Stimulated activated memory B cell treated with anti-CD40 and anti-IgM and Interleukin-4, amounts not matched to agents 10 μg/mL and 1 μg/mL and 100 μg/mL, for 72 hours (primary cell): Measurements from ENCODE around the gene CDH4.
"Not testable (repeated sequence)": the region's sequence is repeated elsewhere in the genome, so short reads cannot be mapped to it uniquely, and the experiment has no call there.

Experiments used
- ATAC-seq: fragments of 150-1000 bp; cut with Tn5 transposase; 2 replicates; pipeline ENCODE4 v1.10.0; 2021
- H3K27ac Mint-ChIP-seq: one replicate; pipeline ENCODE4 v1.8.0; 2022; ENCODE audit warnings: mild to moderate bottlenecking, mixed read lengths
- H3K27me3 Mint-ChIP-seq: one replicate; pipeline ENCODE4 v1.8.0; 2022; ENCODE audit warnings: mixed read lengths
- H3K36me3 Mint-ChIP-seq: one replicate; pipeline ENCODE4 v1.8.0; 2022; ENCODE audit warnings: mixed read lengths
- H3K4me1 Mint-ChIP-seq: one replicate; pipeline ENCODE4 v1.8.0; 2022; ENCODE audit warnings: mixed read lengths
- H3K4me3 Mint-ChIP-seq: one replicate; pipeline ENCODE4 v1.8.0; 2022; ENCODE audit warnings: mild to moderate bottlenecking, moderate library complexity, mixed read lengths
- H3K9me3 Mint-ChIP-seq: one replicate; pipeline ENCODE4 v1.8.0; 2022; ENCODE audit warnings: mixed read lengths

CDH4 gene

DNA sequence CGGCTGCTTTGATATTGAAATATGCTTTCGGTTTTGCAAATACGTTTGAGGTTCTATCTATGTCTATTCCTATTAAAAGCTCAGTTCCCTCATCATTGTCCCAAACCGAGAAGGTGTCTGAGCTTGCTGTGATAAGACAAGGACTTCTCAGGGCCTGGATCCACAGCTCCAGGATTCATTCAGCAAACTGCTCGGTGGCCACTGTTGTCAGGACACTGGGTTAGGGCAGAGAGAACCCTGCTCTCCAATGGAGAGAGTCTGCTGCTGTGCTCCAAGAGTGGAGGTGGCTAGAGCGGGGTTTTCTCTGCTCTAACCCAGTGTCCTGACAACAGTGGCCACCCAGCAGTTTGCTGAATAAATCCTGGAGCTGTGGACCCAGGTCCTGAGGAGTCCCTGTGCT is 198.5 kb downstream of the CDH4 start:
- no peak for ATAC-seq
- Mint-ChIP-seq H3K36me3 (no peaks in the 10 kb centered on the region), H3K4me3 (no peak overlapping the region), H3K27me3 (no peaks in the 10 kb centered on the region), H3K27ac (no peak overlapping the region), H3K4me1 (no peaks in the 10 kb centered on the region), H3K9me3 (peaks cover under 1% of the 10 kb centered on the region)

DNA sequence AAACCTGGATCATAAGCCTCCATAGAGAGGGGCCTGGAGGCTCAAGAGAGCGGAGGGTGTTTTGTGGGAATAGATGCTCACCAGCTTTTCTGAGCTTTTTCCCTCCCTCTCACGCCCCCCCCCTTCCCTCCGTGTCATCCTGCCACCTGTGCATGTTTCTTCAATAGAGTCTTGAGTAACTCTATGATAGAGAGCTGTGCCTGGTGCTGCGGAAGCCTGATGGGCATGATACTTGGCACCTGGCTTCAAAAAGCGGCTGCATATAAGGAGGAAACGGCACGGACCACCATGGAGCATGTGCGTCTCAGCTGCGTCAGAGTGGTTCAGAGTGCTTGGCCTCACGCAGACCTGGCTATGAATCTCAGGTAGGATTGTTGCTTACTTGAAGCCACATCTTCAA is 198.9 kb downstream of the CDH4 start:
- Mint-ChIP-seq H3K36me3 (no peaks in the 10 kb centered on the region), H3K27me3 (no peaks in the 10 kb centered on the region), H3K4me3 (no peak overlapping the region), H3K27ac (no peak overlapping the region), H3K4me1 (no peaks in the 10 kb centered on the region), H3K9me3 (peaks cover 4% of the 10 kb centered on the region)
- ATAC-seq: no peak

DNA sequence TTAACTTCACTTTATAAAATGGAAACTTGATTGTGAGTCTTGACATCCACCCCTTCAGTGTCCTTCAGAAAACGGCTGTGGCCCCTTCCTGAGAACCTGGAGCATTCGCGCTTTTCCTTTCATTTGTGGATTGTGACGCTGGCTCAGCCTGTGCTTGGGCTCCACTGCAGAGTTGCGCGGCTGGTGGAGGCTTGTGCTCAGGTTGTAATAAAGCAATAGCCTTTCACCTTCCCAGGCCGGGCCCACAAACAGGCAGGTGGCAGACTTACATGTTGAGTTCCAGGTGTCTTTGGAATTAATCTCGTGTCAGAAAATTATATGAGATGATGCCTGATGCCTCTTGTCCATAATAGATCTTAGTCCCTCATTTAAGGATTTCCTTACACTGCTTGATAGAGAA is 199.9 kb downstream of the CDH4 start:
- Mint-ChIP-seq H3K4me1 (no peaks in the 10 kb centered on the region), H3K27ac (no peak overlapping the region), H3K36me3 (no peaks in the 10 kb centered on the region), H3K4me3 (no peak overlapping the region), H3K27me3 (no peaks in the 10 kb centered on the region), H3K9me3 (peaks cover 4% of the 10 kb centered on the region)
- ATAC-seq: no peak

DNA sequence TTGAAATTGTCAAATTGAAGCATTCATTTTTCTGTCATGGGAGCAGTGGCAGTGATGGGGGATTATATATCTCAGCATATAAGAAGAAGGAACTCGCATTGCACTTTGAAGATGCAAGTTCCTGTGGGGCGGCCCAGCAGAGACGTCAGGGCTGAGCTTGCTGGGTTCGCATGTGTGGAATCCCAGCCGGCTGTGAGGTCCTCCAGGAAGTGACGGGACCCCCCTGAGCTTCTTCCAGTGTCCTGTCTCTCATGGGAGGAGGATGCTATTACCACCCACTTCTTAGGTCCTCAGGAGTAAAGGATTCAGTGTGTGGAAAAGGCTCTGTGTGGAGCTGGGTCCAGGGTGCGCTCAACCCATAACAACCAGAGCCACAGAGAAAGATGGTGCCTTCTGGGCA is 201.2 kb downstream of the CDH4 start:
- H3K36me3 Mint-ChIP-seq: no peaks in the 10 kb centered on the region
- no peaks in the 10 kb centered on the region for H3K27me3 Mint-ChIP-seq
- H3K4me1 Mint-ChIP-seq: no peaks in the 10 kb centered on the region
- H3K27ac Mint-ChIP-seq: no peak overlapping the region
- H3K4me3 Mint-ChIP-seq: no peak overlapping the region
- H3K9me3 Mint-ChIP-seq: peaks cover 4% of the 10 kb centered on the region
- ATAC-seq: no peak

DNA sequence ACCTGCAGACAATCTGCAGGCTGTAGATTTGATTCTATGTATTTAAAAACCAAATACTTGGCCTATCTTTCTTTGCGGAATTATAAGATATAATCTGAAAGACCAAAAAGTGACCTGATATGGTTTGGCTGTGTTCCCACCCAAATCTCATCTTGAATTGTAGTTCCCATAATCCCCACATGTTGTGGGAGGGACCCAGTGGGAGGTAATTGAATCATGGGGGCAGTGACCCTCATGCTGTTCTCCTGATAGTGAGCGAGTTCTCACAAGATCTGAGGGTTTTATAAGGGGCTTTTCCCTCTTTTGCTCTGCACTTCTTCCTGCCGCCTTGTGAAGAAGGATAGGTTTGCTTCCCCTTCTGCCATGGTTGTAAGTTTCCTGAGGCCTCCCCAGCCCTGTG is 201.6 kb downstream of the CDH4 start:
- not testable (repeated sequence) for H3K36me3 Mint-ChIP-seq, ATAC-seq, H3K4me3 Mint-ChIP-seq, H3K27me3 Mint-ChIP-seq, H3K9me3 Mint-ChIP-seq, H3K27ac Mint-ChIP-seq, H3K4me1 Mint-ChIP-seq

DNA sequence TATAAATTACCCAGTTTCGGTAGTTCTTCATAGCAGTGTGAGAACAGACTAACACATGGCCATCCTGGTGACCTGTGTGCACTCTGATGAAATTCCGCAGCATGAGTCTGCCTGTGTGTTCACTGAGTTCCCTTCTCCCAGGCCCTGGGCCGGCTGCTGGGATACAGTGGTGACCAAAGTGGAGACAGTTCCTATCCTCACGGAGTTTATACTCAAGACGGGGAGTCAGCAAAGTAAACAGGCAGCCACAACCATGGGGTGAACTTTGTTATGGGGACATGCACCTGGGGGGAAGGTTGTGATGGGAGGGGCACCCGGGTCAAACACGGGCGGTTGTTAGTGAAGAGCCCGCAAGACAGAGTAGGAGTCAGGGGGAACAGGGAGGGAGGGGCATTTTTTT is 202.0 kb downstream of the CDH4 start:
- Mint-ChIP-seq H3K9me3 (peaks cover 4% of the 10 kb centered on the region), H3K27me3 (no peaks in the 10 kb centered on the region), H3K27ac (no peak overlapping the region), H3K4me3 (no peak overlapping the region), H3K4me1 (no peaks in the 10 kb centered on the region), H3K36me3 (no peaks in the 10 kb centered on the region)
- ATAC-seq: no peak

DNA sequence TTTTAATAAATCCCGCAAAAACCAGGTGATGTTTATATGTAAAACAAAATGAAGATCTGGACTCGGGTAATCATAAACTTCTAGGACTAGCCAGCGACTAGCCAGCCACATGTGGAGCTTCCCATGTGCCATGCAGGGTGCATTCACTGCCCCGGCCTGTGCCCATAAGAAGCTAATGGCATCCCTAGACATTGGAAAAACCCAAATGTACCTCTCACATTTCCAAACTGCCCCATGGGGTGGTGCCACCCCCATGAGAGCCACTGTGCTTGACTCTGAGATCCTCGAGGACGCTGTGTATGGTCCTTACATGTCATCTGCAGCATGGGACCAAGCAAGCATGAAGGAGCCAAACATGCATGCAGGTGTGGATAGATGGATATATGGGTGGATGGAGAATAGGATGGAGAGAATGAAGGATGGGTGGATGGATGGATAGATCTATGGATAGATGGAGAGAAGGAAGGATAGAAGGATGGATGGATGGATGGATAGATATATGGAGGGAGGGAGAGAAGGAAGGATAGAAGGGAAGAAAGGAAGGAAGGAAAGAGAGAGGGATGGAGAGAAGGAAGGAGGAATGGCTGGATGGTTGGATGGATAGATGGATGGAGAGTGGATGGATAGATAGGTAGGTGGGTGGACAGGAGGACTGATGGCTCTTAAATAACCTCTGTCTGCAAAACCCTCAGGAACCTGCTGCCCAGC is 203.6 kb downstream of the CDH4 start:
- peaks cover 4% of the 10 kb centered on the region for H3K9me3 Mint-ChIP-seq
- no peak for ATAC-seq
- no peaks in the 10 kb centered on the region for H3K4me1 Mint-ChIP-seq
- no peak overlapping the region for H3K27ac Mint-ChIP-seq
- no peaks in the 10 kb centered on the region for H3K27me3 Mint-ChIP-seq
- H3K36me3 Mint-ChIP-seq: no peaks in the 10 kb centered on the region
- H3K4me3 Mint-ChIP-seq: no peak overlapping the region

DNA sequence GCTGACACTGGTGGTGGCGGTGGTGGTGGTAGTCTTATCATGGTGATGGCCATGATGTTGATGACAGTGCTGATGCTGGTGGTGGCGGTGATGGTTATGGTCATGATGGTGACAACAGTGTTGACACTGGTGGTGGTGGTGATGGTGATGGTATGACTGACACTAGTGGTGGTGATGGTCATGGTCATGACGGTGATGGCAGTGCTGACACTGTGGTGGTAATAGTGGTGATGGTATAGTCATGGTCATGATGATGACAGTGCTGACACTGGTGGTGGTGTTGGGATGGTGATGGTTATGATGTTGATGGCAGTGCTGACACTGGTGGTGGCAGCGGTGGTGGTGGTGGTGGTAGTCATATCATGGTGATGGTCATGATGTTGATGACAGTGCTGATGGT is 205.7 kb downstream of the CDH4 start:
- Mint-ChIP-seq H3K9me3 (peaks cover 7% of the 10 kb centered on the region), H3K27ac (no peak overlapping the region), H3K4me3 (no peak overlapping the region), H3K36me3 (no peaks in the 10 kb centered on the region), H3K4me1 (no peaks in the 10 kb centered on the region), H3K27me3 (no peaks in the 10 kb centered on the region)
- no peak for ATAC-seq

DNA sequence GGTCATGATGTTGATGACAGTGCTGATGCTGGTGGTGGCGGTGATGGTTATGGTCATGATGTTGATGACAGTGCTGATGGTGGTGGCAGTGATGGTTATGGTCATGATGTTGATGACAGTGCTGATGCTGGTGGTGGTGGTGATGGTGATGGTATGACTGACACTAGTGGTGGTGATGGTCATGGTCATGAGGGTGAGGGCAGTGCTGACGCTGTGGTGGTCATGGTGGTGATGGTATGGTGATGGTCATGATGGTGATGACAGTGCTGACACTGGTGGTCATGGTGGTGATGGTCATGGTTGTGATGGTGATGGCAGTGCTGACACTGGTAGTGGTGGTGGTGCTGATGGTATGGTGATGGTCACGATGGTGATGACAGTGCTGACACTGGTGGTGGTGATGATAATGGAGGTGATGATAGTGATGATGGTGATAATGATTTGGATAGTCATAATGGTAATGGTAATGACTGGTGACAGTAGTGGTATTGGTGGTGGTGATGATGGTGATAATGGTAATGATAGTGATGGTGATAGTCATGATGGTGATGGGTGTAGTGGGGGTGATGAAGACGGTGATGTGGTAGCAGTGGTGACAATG is 206.2 kb downstream of the CDH4 start:
- no peaks in the 10 kb centered on the region for H3K4me1 Mint-ChIP-seq
- no peak for ATAC-seq
- H3K36me3 Mint-ChIP-seq: no peaks in the 10 kb centered on the region
- no peaks in the 10 kb centered on the region for H3K27me3 Mint-ChIP-seq
- no peak overlapping the region for H3K27ac Mint-ChIP-seq
- peaks cover 7% of the 10 kb centered on the region for H3K9me3 Mint-ChIP-seq
- H3K4me3 Mint-ChIP-seq: no peak overlapping the region

DNA sequence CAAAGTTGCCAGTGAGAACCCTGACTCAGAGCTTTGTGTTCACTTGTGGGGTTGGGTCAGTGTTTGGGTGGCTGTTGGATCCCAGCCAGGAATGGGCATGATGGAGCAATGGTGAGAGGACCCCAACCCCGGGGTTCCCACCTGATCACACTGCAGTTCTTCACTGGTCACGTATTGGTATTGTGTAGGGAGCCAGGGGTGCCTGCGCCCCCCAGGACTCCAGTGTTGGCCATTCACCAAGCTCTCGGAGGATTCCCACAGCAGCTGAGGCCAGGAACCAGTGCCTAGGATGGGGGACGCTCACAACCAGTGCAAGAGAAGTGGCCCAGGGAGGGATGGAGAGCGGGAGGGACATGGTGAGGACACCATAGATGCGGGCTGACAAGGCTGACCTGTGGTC is 207.2 kb downstream of the CDH4 start:
- no peaks in the 10 kb centered on the region for H3K4me1 Mint-ChIP-seq
- ATAC-seq: no peak
- H3K4me3 Mint-ChIP-seq: no peak overlapping the region
- no peak overlapping the region for H3K27ac Mint-ChIP-seq
- peaks cover 7% of the 10 kb centered on the region for H3K9me3 Mint-ChIP-seq
- H3K36me3 Mint-ChIP-seq: no peaks in the 10 kb centered on the region
- H3K27me3 Mint-ChIP-seq: no peaks in the 10 kb centered on the region

DNA sequence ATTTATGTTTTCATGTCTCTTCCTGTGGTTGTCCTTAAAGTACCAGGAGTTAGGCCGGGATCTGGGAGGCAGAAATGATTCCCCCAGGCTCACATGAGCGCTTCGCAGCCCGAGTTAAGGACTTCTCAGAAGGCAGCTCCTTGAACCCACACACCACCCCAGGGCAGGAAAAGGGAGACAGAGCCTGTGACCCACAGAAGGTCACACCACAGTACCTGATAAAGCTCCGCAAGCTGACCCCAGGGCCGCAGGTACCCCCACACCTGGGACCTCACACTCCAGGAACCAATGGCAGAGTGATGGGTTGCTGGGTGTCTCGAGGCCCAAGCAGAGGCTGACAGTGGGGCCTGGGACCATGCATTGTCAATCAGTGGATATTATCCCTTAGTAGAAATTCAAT is 207.6 kb downstream of the CDH4 start:
- Mint-ChIP-seq H3K4me1 (no peaks in the 10 kb centered on the region), H3K9me3 (peaks cover 7% of the 10 kb centered on the region), H3K27ac (no peak overlapping the region), H3K36me3 (no peaks in the 10 kb centered on the region), H3K4me3 (no peak overlapping the region), H3K27me3 (no peaks in the 10 kb centered on the region)
- no peak for ATAC-seq

DNA sequence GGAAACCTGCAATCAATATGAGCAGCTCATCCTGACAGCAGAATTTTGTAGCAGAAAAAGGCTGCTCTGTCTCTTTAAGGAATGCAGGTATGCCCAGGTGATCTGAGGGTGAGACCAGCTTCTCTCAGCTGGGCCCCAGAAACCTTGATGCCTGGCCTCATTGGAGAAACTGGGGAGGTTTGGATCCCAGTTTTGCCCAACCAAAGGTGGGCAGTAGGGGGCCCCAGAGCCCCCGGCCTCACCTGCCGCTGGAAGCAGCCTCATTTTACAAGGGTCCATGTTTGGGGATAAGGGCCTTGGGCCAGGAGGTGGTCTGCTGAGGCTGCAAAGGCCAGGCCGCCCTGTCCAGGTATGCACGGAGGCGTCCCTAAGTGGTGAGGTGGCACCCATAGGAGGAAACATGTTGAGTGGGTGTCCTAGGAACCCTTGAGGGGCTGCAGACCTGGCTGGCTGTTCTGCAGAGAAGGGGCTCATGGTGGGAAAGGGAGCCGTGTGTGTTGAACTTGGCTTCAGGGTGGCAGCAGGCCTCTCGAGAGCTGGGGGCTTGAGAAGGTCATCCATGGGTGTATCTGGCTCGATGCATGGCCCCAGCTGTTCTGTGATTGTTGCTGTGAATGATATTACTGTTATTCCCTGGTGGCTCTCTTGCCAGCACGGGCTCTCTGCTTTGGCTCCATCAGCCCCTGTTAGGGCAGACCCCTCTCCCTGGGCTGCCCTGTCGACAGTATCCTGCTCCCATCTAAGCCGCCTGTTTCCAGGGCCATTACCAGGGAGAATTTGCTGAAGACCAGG is 208.4 kb downstream of the CDH4 start:
- ATAC-seq: no peak
- Mint-ChIP-seq H3K9me3 (peaks cover 7% of the 10 kb centered on the region), H3K27ac (no peak overlapping the region), H3K27me3 (no peaks in the 10 kb centered on the region), H3K4me3 (no peak overlapping the region), H3K36me3 (no peaks in the 10 kb centered on the region), H3K4me1 (no peaks in the 10 kb centered on the region)

DNA sequence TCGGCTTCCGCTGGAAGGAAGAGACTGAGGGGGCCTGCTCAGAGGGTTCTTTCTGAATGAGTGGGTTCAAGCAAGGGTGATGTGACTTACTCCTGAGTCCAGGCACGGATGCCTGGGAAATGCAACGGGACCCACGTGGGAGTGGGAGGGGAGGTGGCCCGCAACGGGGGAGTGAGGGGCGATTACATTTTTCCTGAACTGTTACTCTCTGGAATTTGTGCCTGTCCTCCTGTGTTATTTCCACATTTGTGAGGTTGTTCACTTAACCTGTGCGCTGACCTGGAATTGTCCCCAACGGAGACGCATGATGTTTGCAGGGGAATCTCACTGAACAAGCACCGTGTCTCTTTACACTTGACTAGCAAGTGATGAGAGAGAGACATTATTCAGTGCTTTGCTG is 209.4 kb downstream of the CDH4 start:
- H3K4me1 Mint-ChIP-seq: no peaks in the 10 kb centered on the region
- H3K27me3 Mint-ChIP-seq: no peaks in the 10 kb centered on the region
- no peaks in the 10 kb centered on the region for H3K36me3 Mint-ChIP-seq
- no peak overlapping the region for H3K4me3 Mint-ChIP-seq
- peaks cover 2% of the 10 kb centered on the region for H3K9me3 Mint-ChIP-seq
- ATAC-seq: no peak
- H3K27ac Mint-ChIP-seq: no peak overlapping the region

DNA sequence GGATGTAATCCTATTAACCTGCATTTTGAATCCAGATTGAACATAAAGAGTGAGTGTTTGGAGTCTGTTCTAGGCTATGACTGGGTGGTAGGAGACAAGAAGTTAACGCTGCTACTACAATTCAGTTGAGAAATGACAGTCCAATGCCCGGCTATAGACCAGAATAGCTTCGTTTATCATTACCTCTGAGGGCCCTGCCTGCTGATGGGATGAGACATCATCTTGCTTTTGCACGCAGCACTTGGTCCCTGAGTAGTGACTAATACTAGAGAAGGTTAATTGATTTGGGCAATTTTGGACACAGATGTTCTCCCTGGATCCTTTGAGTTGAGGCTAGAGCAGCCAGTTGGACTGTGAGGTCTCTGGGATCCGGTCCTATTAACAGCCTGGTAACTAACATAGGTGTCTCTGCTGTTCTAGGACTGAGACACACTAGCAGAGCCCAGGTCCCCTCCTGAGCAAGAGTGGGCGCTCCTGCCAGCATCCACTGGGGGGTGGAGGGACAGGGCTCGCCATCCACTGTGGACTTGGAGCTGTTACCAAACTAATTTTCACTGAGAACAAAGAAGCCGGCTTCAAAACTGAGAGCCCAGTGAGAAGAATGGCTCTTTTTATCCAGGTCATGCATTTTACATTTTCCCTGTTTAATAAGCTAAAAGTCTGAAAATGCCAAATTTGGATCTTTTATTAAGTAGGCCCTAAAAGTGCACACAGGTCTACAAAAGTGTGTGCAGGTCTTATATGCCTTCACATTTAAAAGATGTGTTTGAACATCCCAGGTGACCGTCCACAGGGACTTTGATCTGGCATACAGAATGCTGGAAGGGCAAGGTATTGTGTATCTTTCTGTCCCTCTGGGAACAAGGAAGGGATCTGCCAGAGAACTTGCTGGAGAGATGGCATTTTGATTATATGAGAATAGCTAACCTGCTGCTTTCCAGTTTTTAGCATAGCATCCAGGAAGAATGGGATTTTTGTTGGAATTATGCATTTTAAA is 212.5 kb downstream of the CDH4 start:
- ATAC-seq: no peak
- H3K9me3 Mint-ChIP-seq: peaks cover 7% of the 10 kb centered on the region
- H3K4me3 Mint-ChIP-seq: no peak overlapping the region
- no peak overlapping the region for H3K27ac Mint-ChIP-seq
- no peaks in the 10 kb centered on the region for H3K27me3 Mint-ChIP-seq
- no peaks in the 10 kb centered on the region for H3K36me3 Mint-ChIP-seq
- H3K4me1 Mint-ChIP-seq: no peaks in the 10 kb centered on the region

DNA sequence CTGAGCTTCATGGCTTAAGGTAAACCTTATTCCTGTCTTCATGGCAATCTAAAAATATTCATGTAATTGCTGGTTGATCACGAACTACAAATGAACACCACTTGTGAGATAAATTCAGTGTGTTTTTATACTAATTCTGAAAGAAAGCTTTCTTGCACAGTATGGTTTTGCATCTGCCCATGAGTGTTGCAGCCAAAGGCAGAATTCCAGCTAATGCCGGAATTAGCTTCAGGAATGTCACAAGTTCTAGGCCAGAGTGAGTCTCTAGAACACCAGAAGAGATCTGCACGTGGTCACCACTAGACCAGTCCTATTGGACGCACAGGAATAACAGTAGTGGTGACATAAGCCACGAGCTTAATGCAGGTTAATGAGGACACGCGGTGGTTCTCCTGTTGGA is 223.7 kb downstream of the CDH4 start:
- ATAC-seq: no peak
- H3K27me3 Mint-ChIP-seq: peaks cover 9% of the 10 kb centered on the region
- no peak overlapping the region for H3K27ac Mint-ChIP-seq
- H3K4me3 Mint-ChIP-seq: no peak overlapping the region
- H3K36me3 Mint-ChIP-seq: no peaks in the 10 kb centered on the region
- peaks cover 3% of the 10 kb centered on the region for H3K9me3 Mint-ChIP-seq
- no peaks in the 10 kb centered on the region for H3K4me1 Mint-ChIP-seq
